HepG2 (cell line): ENCODE data around the gene ZNF79. TPM values are rescaled to one million over a fixed set of nuclear protein-coding genes. Genes with fewer than 3 reads are reported as not detected.

Source experiments
- ATAC-seq: fragments of 200-7000 bp; cut with Tn5 transposase; 3 replicates; pipeline ENCODE4 v1.9.1; 2020; ENCODE audit warnings: mild to moderate bottlenecking, moderate library complexity
- BruUV-seq: library from RNA; stranded (reverse); fragments of 400-500 nt; replicated peaks from 2 replicates; lab custom pipeline; 2021; lab: Mats Ljungman, UMichigan
- CTCF ChIA-PET: fragments of 300-600 bp; formaldehyde crosslinking; extraction: SDS; loops from one replicate; lab custom pipeline; 2021; ENCODE audit warnings: low total read pairs, inconsistent platforms, low intra/inter-chr PET ratio; lab: Yijun Ruan, JAX
- POLR2A ChIA-PET: fragments of 350-600 bp; sonication (Branson Sonifier 250); formaldehyde crosslinking; loops from one replicate; lab custom pipeline; 2020; ENCODE audit warnings: antibody characterized with exemption, inconsistent platforms; lab: Yijun Ruan, JAX
- DNase-seq: peaks from one replicate; pipeline ENCODE4 v3.0.0-alpha.2; 2015; ENCODE audit warnings: low spot score
- FAIRE-seq: peaks from 3 replicates; lab custom pipeline; 2011; peaks lifted over from hg19 to GRCh38; lab: Jason Lieb, UNC
- H2AFZ ChIP-seq: one replicate; pipeline ENCODE4 v1.6.1; 2011; ENCODE audit warnings: low read length, inconsistent platforms
- H3K27ac ChIP-seq: fragments of 300-600 bp; 3 replicates; pipeline ENCODE4 v1.8.0; 2011; ENCODE audit warnings: mixed run types, mild to moderate bottlenecking, mixed read lengths, low read length, inconsistent platforms; ENCODE audit not compliant: insufficient read depth; ENCODE audit errors: extremely low read length
- H3K27me3 ChIP-seq, 2 experiments: fragments of 200-600 bp in 1 of 2; 2 replicates in 1 of 2; 3 replicates in 1 of 2; pipeline versions ENCODE4 v1.6.0 to v1.8.0; 2011; ENCODE audit warnings: low read length in 2 of 2, mild to moderate bottlenecking in 2 of 2, moderate library complexity in 2 of 2, inconsistent platforms in 1 of 2; ENCODE audit not compliant: insufficient read depth in 2 of 2, control insufficient read depth in 1 of 2
- H3K36me3 ChIP-seq, 2 experiments: fragments of 200-600 bp in 1 of 2; replicated peaks in 1 of 2; 2 replicates in 1 of 2; 3 replicates in 1 of 2; pipeline versions ENCODE4 v1.5.1 to v1.8.0; 2011; ENCODE audit warnings: low read length in 2 of 2, inconsistent platforms in 1 of 2; ENCODE audit not compliant: insufficient read depth in 2 of 2, control insufficient read depth in 1 of 2
- H3K4me1 ChIP-seq: 2 replicates; pipeline ENCODE4 v1.5.1; 2012; ENCODE audit warnings: low read length, inconsistent platforms; ENCODE audit not compliant: insufficient read depth
- H3K4me2 ChIP-seq: 2 replicates; pipeline ENCODE4 v1.6.0; 2011; ENCODE audit warnings: low read depth, low read length, inconsistent platforms
- H3K4me3 ChIP-seq, 3 experiments: fragments of 200-600 bp in 1 of 3; sonication (generic), shearing (Covaris generic) in 1 of 3; replicated peaks in 1 of 3; 2 replicates each; pipeline ENCODE4 v1.5.1; 2011 to 2016; ENCODE audit warnings: low read length in 3 of 3, inconsistent platforms in 2 of 3, low read depth in 2 of 3, mild to moderate bottlenecking in 2 of 3, control low read depth in 1 of 3, mixed read lengths in 1 of 3; ENCODE audit not compliant: insufficient read depth in 1 of 3
- H3K79me2 ChIP-seq: one replicate; pipeline ENCODE4 v1.6.1; 2011; ENCODE audit warnings: low read length, inconsistent platforms; ENCODE audit not compliant: insufficient read depth
- H3K9ac ChIP-seq: 2 replicates; pipeline ENCODE4 v1.6.0; 2011; ENCODE audit warnings: mild to moderate bottlenecking, low read depth, low read length, inconsistent platforms; ENCODE audit not compliant: insufficient read depth
- H3K9me3 ChIP-seq: 2 replicates; pipeline ENCODE4 v1.5.1; 2012; ENCODE audit warnings: mild to moderate bottlenecking, low read length
- H4K20me1 ChIP-seq: 2 replicates; pipeline ENCODE4 v1.6.0; 2011; ENCODE audit warnings: inconsistent platforms, mild to moderate bottlenecking, low read length, moderate library complexity; ENCODE audit not compliant: insufficient read depth
- HNF1A ChIP-seq, 2 experiments: sonication (generic) in 1 of 2; formaldehyde crosslinking in 1 of 2; IDR thresholded peaks; 2 replicates each; pipeline versions ENCODE4 v1.4.0 to v1.6.1; 2016 to 2020; ENCODE audit warnings: borderline replicate concordance in 1 of 2, low read depth in 1 of 2, mild to moderate bottlenecking in 1 of 2, missing genetic modification reagents in 1 of 2
- JDP2 ChIP-seq: sonication (generic); formaldehyde crosslinking; IDR thresholded peaks from 2 replicates; pipeline ENCODE4 v1.8.1; 2022; ENCODE audit warnings: missing genetic modification reagents, borderline replicate concordance
- KLF12 ChIP-seq: sonication (generic); formaldehyde crosslinking; IDR thresholded peaks from 2 replicates; pipeline ENCODE4 v1.4.0; 2020; ENCODE audit warnings: missing genetic modification reagents, borderline replicate concordance
- MAFF ChIP-seq: IDR thresholded peaks from 2 replicates; pipeline ENCODE4 v1.6.1; 2011; ENCODE audit warnings: low read depth, low read length, improper control_type of control experiment
- MBD4 ChIP-seq: IDR thresholded peaks from 2 replicates; pipeline ENCODE4 v1.6.1; 2012; ENCODE audit warnings: low read length, inconsistent platforms, borderline replicate concordance
- MED8 ChIP-seq: sonication (generic); formaldehyde crosslinking; IDR thresholded peaks from 2 replicates; pipeline ENCODE4 v1.8.1; 2023; ENCODE audit warnings: mild to moderate bottlenecking, missing genetic modification reagents; ENCODE audit not compliant: insufficient replicate concordance
- MTERF4 ChIP-seq: sonication (generic); formaldehyde crosslinking; IDR thresholded peaks from 2 replicates; pipeline ENCODE4 v1.8.0; 2023; ENCODE audit warnings: mild to moderate bottlenecking, missing genetic modification reagents
- NCOA1 ChIP-seq: sonication (generic); formaldehyde crosslinking; IDR thresholded peaks from 2 replicates; pipeline ENCODE4 v1.9.0; 2021; ENCODE audit warnings: missing genetic modification reagents
- NR2C2 ChIP-seq: sonication (generic); formaldehyde crosslinking; IDR thresholded peaks from 2 replicates; pipeline ENCODE4 v1.4.0; 2020; ENCODE audit warnings: missing genetic modification reagents, mild to moderate bottlenecking, moderate library complexity, borderline replicate concordance
- SAP130 ChIP-seq: IDR thresholded peaks from 2 replicates; pipeline ENCODE4 v1.6.1; 2016; ENCODE audit warnings: low read depth
- TCF12 ChIP-seq, 2 experiments: fragments of 450-650 bp in 1 of 2; sonication (generic) in 1 of 2; formaldehyde crosslinking in 1 of 2; IDR thresholded peaks; 2 replicates each; pipeline versions ENCODE4 v1.6.1 to v1.8.0; 2017 to 2022; ENCODE audit warnings: antibody characterized with exemption in 1 of 2, mild to moderate bottlenecking in 1 of 2, missing genetic modification reagents in 1 of 2, moderate library complexity in 1 of 2
- ZNF317 ChIP-seq: sonication (generic); formaldehyde crosslinking; IDR thresholded peaks from 2 replicates; pipeline ENCODE4 v1.5.0; 2020; ENCODE audit warnings: mild to moderate bottlenecking, missing genetic modification reagents
- ZNF33A ChIP-seq: sonication (generic); formaldehyde crosslinking; IDR thresholded peaks from 2 replicates; pipeline ENCODE4 v1.5.1; 2020; ENCODE audit warnings: missing genetic modification reagents, mild to moderate bottlenecking, moderate library complexity, borderline replicate concordance
- ZNF512B ChIP-seq: sonication (generic); formaldehyde crosslinking; IDR thresholded peaks from 2 replicates; pipeline ENCODE4 v1.5.1; 2020; ENCODE audit warnings: missing genetic modification reagents, mild to moderate bottlenecking, borderline replicate concordance
- WGBS: methylation state at CpG from one replicate; pipeline ENCODE4 v1.1.6; 2017; ENCODE audit warnings: low lambda C conversion rate; 5-methylcytosine and 5-hydroxymethylcytosine counted together
- in situ Hi-C: cut with HindIII; loops from 2 replicates; pipeline ENCODE4 v1.10.0; 2017; ENCODE audit warnings: low pct_unique_long_range_greater_than_20kb; ENCODE audit not compliant: extremely low pct_ligation_motif_present
- intact Hi-C: fragments of 100-400 bp; cut with micrococcal nuclease; formaldehyde crosslinking; loops from one replicate; pipeline ENCODE4 v1.10.0; 2022; ENCODE audit not compliant: unreplicated experiment
- polyA plus RNA-seq, 8 experiments: library from polyadenylated mRNA; depleted of rRNA in 3 of 8; stranded (reverse) in 7 of 8; unstranded in 1 of 8; fragments of >200 nt; fragmentation: Illumina TruSeq in 4 of 8; extraction: Trizol in 4 of 8; gene quantifications; 2 replicates each; pipeline versions ENCODE4 v1.2.1 to v1.2.3, GENCODE V29; 2011 to 2016; ENCODE audit warnings: low read depth in 4 of 8, missing spikeins in 1 of 8, mixed read lengths in 1 of 8; ENCODE audit not compliant: insufficient read depth in 1 of 8
- total RNA-seq, 5 experiments: library from RNA; depleted of rRNA; stranded (reverse); fragments of >200 nt; fragmentation: Illumina TruSeq; extraction: Trizol; gene quantifications; 2 replicates each; pipeline ENCODE4 v1.2.3, GENCODE V29; 2016; ENCODE audit warnings: low read depth in 1 of 5

Gene ZNF79
- total and polyA plus RNA-seq, 2 of the 13 experiments (the other 11 are each of a cell fraction or from before 2014, with no cell fraction given) = 3.7 to 8.1 TPM

GRCh38 chr9:127422787-127423186 lies 1.4 kb upstream of the ZNF79 start (continued):
- no peak for TF ChIP-seq JDP2 (CRISPR knock-in tag)
- TF ChIP-seq MAFF = peak; percentile 89
- no peak for TF ChIP-seq NCOA1 (CRISPR knock-in tag)
- no peak for TF ChIP-seq NR2C2
- no peak for TF ChIP-seq ZNF33A (CRISPR knock-in tag)
- no peak for TF ChIP-seq SAP130
- TF ChIP-seq ZNF512B (CRISPR knock-in tag) = no peak
- TF ChIP-seq, all 625 proteins: peak for 3

GRCh38 chr9:127423476-127423933 lies 677 bp upstream of the ZNF79 start:
- Histone ChIP-seq H3K27me3 (no peaks in the 10 kb centered on the region; a peak in 1 of 5 replicates), H2AFZ (peak overlapping the region; percentile 97), H3K9ac (peak overlapping the region; percentile 88), H4K20me1 (no peaks in the 10 kb centered on the region), H3K4me3 (peak overlapping the region; percentile 87 to 97 (median 93)), H3K79me2 (peaks cover 52% of the 10 kb centered on the region), H3K36me3 (peaks cover under 1 to 6% of the 10 kb centered on the region in 2 experiments; a peak in 3 of 5 replicates), H3K9me3 (no peaks in the 10 kb centered on the region), H3K27ac (peak overlapping the region; percentile 95), H3K4me1 (peaks cover 47% of the 10 kb centered on the region), H3K4me2 (peak overlapping the region; percentile 89)
- ATAC-seq = peak; percentile 26
- FAIRE-seq = no peak
- 0% methylated on average over 5 of the region's 9 CpGs for WGBS
- ChIA-PET CTCF (no interaction called here), POLR2A (interaction anchor here (1.0 to 3.3 kb wide), 12 partner anchors 16 to 209 kb away, joined by 3 to 39 read pairs (median 6); partner anchors contain the start of genes LRSAM1, RPL12 and SLC2A8)
- in situ Hi-C loops = no loop called here
- no peak for DNase-seq
- intact Hi-C loops = loop anchor here (5.0 kb wide), 1 partner anchor 211 kb away; no protein-coding TSS in a partner anchor
- TSS peak; percentile 85 for BruUV-seq
- TF ChIP-seq ZNF317 (CRISPR knock-in tag) (0 out of 2 replicates have a peak, but pooled peaks have one; percentile 33), HNF1A (IDR thresholded peaks at IDR 0.05; ENCODE audit: low read depth) (no peak), HNF1A (CRISPR knock-in tag; IDR thresholded peaks at IDR 0.05; ENCODE audit: borderline replicate concordance) (no peak), MED8 (CRISPR knock-in tag) (peak; percentile 25), MTERF4 (CRISPR knock-in tag) (0 out of 2 replicates have a peak, but pooled peaks have one; percentile 3), KLF12 (CRISPR knock-in tag) (0 out of 2 replicates have a peak, but pooled peaks have one; percentile 0), MBD4 (0 out of 2 replicates have a peak, but pooled peaks have one; percentile 18), TCF12 (IDR thresholded peaks at IDR 0.05) (no peak), TCF12 (CRISPR knock-in tag; IDR thresholded peaks at IDR 0.05) (0 out of 2 replicates have a peak, but pooled peaks have one; percentile 10)
